T-cell (primary cell): ENCODE results near the gene TMA7. TPM values are rescaled to one million over a fixed set of nuclear protein-coding genes. Genes with fewer than 3 reads are reported as not detected.
A peak's percentile ranks its signal among the peaks of the same experiment; 100 is the strongest.

ENCODE experiments used
- ATAC-seq, 4 experiments: fragments of 200-7000 bp in 3 of 4; fragments of 150-1000 bp in 1 of 4; cut with Tn5 transposase; replicated peaks in 1 of 4; 1 replicate in 3 of 4; 2 replicates in 1 of 4; pipeline ENCODE4 v1.10.0; 2021; ENCODE audit warnings: moderate library complexity in 3 of 4, mild to moderate bottlenecking in 2 of 4, moderate number of reproducible peaks in 1 of 4
- CTCF ChIA-PET, 2 donors: fragments of 300-600 bp; sonication (Branson Sonifier 250); formaldehyde crosslinking; loops; one replicate each; lab custom pipeline; 2022; ENCODE audit warnings: antibody characterized with exemption in 2 of 2; lab: Charles Lee
- POLR2A ChIA-PET, 2 donors: fragments of 300-600 bp; sonication (Branson Sonifier 250); formaldehyde crosslinking; loops; one replicate each; lab custom pipeline; 2022; ENCODE audit warnings: antibody characterized with exemption in 2 of 2; lab: Charles Lee
- DNase-seq, 35 experiments: peaks; one replicate each; pipeline versions ENCODE4 v3.0.0 to v3.0.0-alpha.2; 2013 to 2023
- H3K27ac ChIP-seq: one replicate; pipeline ENCODE4 v1.5.1; 2013; ENCODE audit warnings: low read length
- H3K27me3 ChIP-seq, 2 experiments: replicated peaks in 1 of 2; 1 replicate in 1 of 2; 2 replicates in 1 of 2; pipeline versions ENCODE4 v1.6.1 to v1.7.0; 2013; ENCODE audit warnings: low read length in 1 of 2, mixed read lengths in 1 of 2; ENCODE audit not compliant: control insufficient read depth in 2 of 2, insufficient read depth in 2 of 2; ENCODE audit errors: extremely low read depth in 1 of 2
- H3K36me3 ChIP-seq, 2 donors: 1 replicate in 1 of 2; 2 replicates in 1 of 2; pipeline versions ENCODE4 v1.6.1 to v1.7.0; 2013; ENCODE audit warnings: low read length in 1 of 2; ENCODE audit not compliant: control insufficient read depth in 2 of 2, insufficient read depth in 1 of 2; ENCODE audit errors: extremely low read depth in 1 of 2
- H3K4me1 ChIP-seq, 2 experiments: 1 replicate in 1 of 2; 2 replicates in 1 of 2; pipeline versions ENCODE4 v1.6.1 to v1.7.0; 2013; ENCODE audit warnings: low read length in 2 of 2, mixed read lengths in 1 of 2; ENCODE audit not compliant: insufficient read depth in 2 of 2, control insufficient read depth in 1 of 2; ENCODE audit errors: extremely low read depth in 1 of 2
- H3K4me3 ChIP-seq, 2 donors: 1 replicate in 1 of 2; 2 replicates in 1 of 2; pipeline versions ENCODE4 v1.5.1 to v1.7.0; 2013; ENCODE audit warnings: mild to moderate bottlenecking in 2 of 2, low read length in 1 of 2, moderate library complexity in 1 of 2; ENCODE audit not compliant: control insufficient read depth in 1 of 2; ENCODE audit errors: extremely low read depth in 1 of 2
- H3K9me3 ChIP-seq: 2 replicates; pipeline ENCODE4 v1.7.0; 2013
- H3K27ac Mint-ChIP-seq, 2 donors: one replicate each; pipeline ENCODE4 v1.8.0; 2020 to 2021; ENCODE audit warnings: mild to moderate bottlenecking in 2 of 2, mixed read lengths in 2 of 2
- H3K27me3 Mint-ChIP-seq, 2 donors: one replicate each; pipeline ENCODE4 v1.8.0; 2021 to 2022; ENCODE audit warnings: mixed read lengths in 2 of 2
- H3K36me3 Mint-ChIP-seq: one replicate; pipeline ENCODE4 v1.8.0; 2021; ENCODE audit warnings: mixed read lengths
- H3K4me1 Mint-ChIP-seq, 3 donors: one replicate each; pipeline ENCODE4 v1.8.0; 2020 to 2022; ENCODE audit warnings: mixed read lengths in 3 of 3, mild to moderate bottlenecking in 1 of 3
- H3K4me3 Mint-ChIP-seq, 3 donors: one replicate each; pipeline ENCODE4 v1.8.0; 2020 to 2022; ENCODE audit warnings: mild to moderate bottlenecking in 3 of 3, mixed read lengths in 3 of 3, moderate library complexity in 3 of 3
- H3K9me3 Mint-ChIP-seq, 3 donors: one replicate each; pipeline ENCODE4 v1.8.0; 2020 to 2022; ENCODE audit warnings: mixed read lengths in 3 of 3
- WGBS: methylation state at CpG from one replicate; pipeline ENCODE4 v1.1.5; 2013; ENCODE audit warnings: missing lambda C conversion rate; ENCODE audit not compliant: insufficient coverage; 5-methylcytosine and 5-hydroxymethylcytosine counted together
- total RNA-seq, 35 experiments: library from RNA in 6 of 35; stranded (reverse) in 6 of 35; fragments of 120-200 nt in 1 of 35; gene quantifications; one replicate each; pipeline versions ENCODE4 v1.2.1 to v1.2.4 and lab custom pipeline; 2013 to 2026

Gene TMA7
- total RNA-seq, 5 donors from 2014 or later (not counting 1 experiment from before 2014, with no cell fraction given) = 216 to 245 (median 229) TPM

DNA sequence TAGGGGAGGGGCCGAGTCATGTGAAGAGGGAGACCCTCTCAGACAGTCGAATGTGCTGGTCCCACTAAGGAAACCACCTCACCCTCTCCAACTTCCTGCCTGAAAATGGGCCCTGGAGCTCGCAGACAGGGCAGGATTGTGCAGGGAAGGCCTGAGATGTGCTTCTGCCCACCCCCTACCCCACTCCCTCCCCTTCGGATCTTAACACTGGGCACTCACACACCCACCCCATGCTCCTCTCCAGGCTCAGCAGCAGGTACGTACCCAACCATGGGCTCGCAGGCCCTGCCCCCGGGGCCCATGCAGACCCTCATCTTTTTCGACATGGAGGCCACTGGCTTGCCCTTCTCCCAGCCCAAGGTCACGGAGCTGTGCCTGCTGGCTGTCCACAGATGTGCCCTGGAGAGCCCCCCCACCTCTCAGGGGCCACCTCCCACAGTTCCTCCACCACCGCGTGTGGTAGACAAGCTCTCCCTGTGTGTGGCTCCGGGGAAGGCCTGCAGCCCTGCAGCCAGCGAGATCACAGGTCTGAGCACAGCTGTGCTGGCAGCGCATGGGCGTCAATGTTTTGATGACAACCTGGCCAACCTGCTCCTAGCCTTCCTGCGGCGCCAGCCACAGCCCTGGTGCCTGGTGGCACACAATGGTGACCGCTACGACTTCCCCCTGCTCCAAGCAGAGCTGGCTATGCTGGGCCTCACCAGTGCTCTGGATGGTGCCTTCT is 26.5 kb downstream of the TMA7 start:
- ChIA-PET POLR2A (interaction anchor here (0.5 to 1.1 kb wide), 4 partner anchors 26 to 54 kb away, joined by 3 read pairs; partner anchors contain the start of gene CCDC51 (in 1 of the 2)), CTCF (interaction anchor here in 1 of 2 donors (1.0 to 2.9 kb wide), 3 partner anchors 31 to 54 kb away, joined by 3 to 13 read pairs (median 5); no protein-coding TSS in a partner anchor)
- Mint-ChIP-seq H3K27ac (peak overlapping the region; percentile 94 to 95), H3K4me3 (peak overlapping the region; percentile 83 to 88 (median 85)), H3K4me1 (peaks cover 52 to 59% (median 58%) of the 10 kb centered on the region in 3 donors), H3K36me3 (peaks cover 22% of the 10 kb centered on the region), H3K9me3 (no peaks in the 10 kb centered on the region), H3K27me3 (no peaks in the 10 kb centered on the region)
- 5% methylated on average over 15 of the region's 19 CpGs for WGBS
- Histone ChIP-seq H3K4me3 (peak overlapping the region; percentile 67 to 85), H3K27ac (peak overlapping the region; percentile 98), H3K36me3 (peaks cover 0 to 38% of the 10 kb centered on the region in 2 donors), H3K4me1 (peaks cover 16 to 71% of the 10 kb centered on the region in 2 experiments), H3K9me3 (no peaks in the 10 kb centered on the region), H3K27me3 (no peaks in the 10 kb centered on the region)
- ATAC-seq (peak; percentile 49 to 65 (median 55)), DNase-seq (peak in 18 of 35 experiments; percentile 13 to 50 (median 24))

GRCh38 chr3:48467110-48467454 is 27.0 kb downstream of the TMA7 start:
- ChIA-PET CTCF (interaction anchor here in 1 of 2 donors (1.3 to 2.9 kb wide), 2 partner anchors 31 to 40 kb away, joined by 5 to 13 read pairs; no protein-coding TSS in a partner anchor), POLR2A (interaction anchor here in 1 of 2 donors (0.5 kb wide), 1 partner anchor 26 kb away, joined by 3 read pairs; no protein-coding TSS in a partner anchor)
- H3K36me3 ChIP-seq = peaks cover 0 to 38% of the 10 kb centered on the region in 2 donors
- peak overlapping the region; percentile 98 for H3K27ac ChIP-seq
- Mint-ChIP-seq H3K4me3 (peak overlapping the region; percentile 83 to 88 (median 85)), H3K27ac (peak overlapping the region; percentile 94 to 95), H3K36me3 (peaks cover 22% of the 10 kb centered on the region), H3K9me3 (no peaks in the 10 kb centered on the region), H3K4me1 (peaks cover 52 to 61% (median 59%) of the 10 kb centered on the region in 3 donors), H3K27me3 (no peaks in the 10 kb centered on the region)
- DNase-seq (no peak), ATAC-seq (no peak)
- H3K4me1 ChIP-seq = peaks cover 18 to 77% of the 10 kb centered on the region in 2 experiments
- H3K9me3 ChIP-seq = no peaks in the 10 kb centered on the region
- WGBS = 47% methylated on average over 8 of the region's 9 CpGs
- no peaks in the 10 kb centered on the region for H3K27me3 ChIP-seq
- peak overlapping the region; percentile 67 to 85 for H3K4me3 ChIP-seq

- peaks cover 22% of the 10 kb centered on the region for H3K36me3 Mint-ChIP-seq
- Histone ChIP-seq H3K27ac (peak overlapping the region; percentile 98), H3K4me1 (peaks cover 18 to 83% of the 10 kb centered on the region in 2 experiments), H3K36me3 (peaks cover 0 to 38% of the 10 kb centered on the region in 2 donors), H3K27me3 (no peaks in the 10 kb centered on the region), H3K9me3 (no peaks in the 10 kb centered on the region), H3K4me3 (peak overlapping the region; percentile 67 to 85)
- peak overlapping the region; percentile 94 to 95 for H3K27ac Mint-ChIP-seq
- H3K4me3 Mint-ChIP-seq = peak overlapping the region; percentile 83 to 88 (median 85)
- WGBS = 86% methylated on average over 3 of the region's 7 CpGs
- CTCF ChIA-PET = interaction anchor here (0.6 to 2.9 kb wide), 3 partner anchors 21 to 39 kb away, joined by 3 to 13 read pairs (median 5); no protein-coding TSS in a partner anchor
- H3K4me1 Mint-ChIP-seq = peaks cover 52 to 61% (median 61%) of the 10 kb centered on the region in 3 donors
- POLR2A ChIA-PET = interaction anchor here in 1 of 2 donors (0.5 kb wide), 1 partner anchor 79 kb away, joined by 3 read pairs; no protein-coding TSS in a partner anchor
- H3K27me3 Mint-ChIP-seq = no peaks in the 10 kb centered on the region
- ATAC-seq (no peak), DNase-seq (no peak)
- H3K9me3 Mint-ChIP-seq = no peaks in the 10 kb centered on the region
Measured at GRCh38 chr3:48467473-48468267, 27.6 kb downstream of the TMA7 start.

DNA sequence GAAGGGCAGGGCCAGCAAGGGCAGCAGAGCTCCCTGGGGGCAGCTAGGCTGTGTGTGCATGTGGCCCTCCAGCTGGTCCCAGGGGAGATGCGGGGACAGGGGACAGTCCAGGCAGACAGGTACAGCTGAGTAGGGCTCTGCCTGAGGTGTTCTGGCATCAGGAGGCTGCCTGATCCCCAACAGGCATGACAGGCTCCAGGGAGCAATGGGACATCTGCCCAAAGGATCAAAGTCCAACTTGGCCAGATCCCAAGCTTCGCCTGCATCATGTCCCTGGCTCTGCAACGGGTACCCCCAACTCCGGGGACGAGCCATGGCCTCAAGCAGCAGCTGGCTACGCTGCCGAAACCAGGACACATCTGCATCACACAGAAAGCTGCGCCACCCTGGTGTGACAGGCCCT is 28.3 kb downstream of the TMA7 start:
- H3K27me3 Mint-ChIP-seq = no peaks in the 10 kb centered on the region
- peaks cover 22% of the 10 kb centered on the region for H3K36me3 Mint-ChIP-seq
- Histone ChIP-seq H3K36me3 (peaks cover 0 to 38% of the 10 kb centered on the region in 2 donors), H3K9me3 (no peaks in the 10 kb centered on the region), H3K4me3 (no peak overlapping the region), H3K27ac (peak overlapping the region; percentile 98), H3K4me1 (peaks cover 20 to 88% of the 10 kb centered on the region in 2 experiments), H3K27me3 (no peaks in the 10 kb centered on the region)
- DNase-seq = no peak
- CTCF ChIA-PET = interaction anchor here (0.6 to 2.9 kb wide), 2 partner anchors 22 to 32 kb away, joined by 3 to 13 read pairs; no protein-coding TSS in a partner anchor
- WGBS = 96% methylated on average over 8 of the region's 8 CpGs
- ATAC-seq = no peak
- POLR2A ChIA-PET = interaction anchor here in 1 of 2 donors (0.5 kb wide), 1 partner anchor 80 kb away, joined by 3 read pairs; no protein-coding TSS in a partner anchor
- no peaks in the 10 kb centered on the region for H3K9me3 Mint-ChIP-seq
- peaks cover 57 to 67% (median 66%) of the 10 kb centered on the region in 3 donors for H3K4me1 Mint-ChIP-seq
- H3K4me3 Mint-ChIP-seq = peak overlapping the region; percentile 83 to 88 (median 85)
- peak overlapping the region; percentile 94 to 95 for H3K27ac Mint-ChIP-seq

DNA sequence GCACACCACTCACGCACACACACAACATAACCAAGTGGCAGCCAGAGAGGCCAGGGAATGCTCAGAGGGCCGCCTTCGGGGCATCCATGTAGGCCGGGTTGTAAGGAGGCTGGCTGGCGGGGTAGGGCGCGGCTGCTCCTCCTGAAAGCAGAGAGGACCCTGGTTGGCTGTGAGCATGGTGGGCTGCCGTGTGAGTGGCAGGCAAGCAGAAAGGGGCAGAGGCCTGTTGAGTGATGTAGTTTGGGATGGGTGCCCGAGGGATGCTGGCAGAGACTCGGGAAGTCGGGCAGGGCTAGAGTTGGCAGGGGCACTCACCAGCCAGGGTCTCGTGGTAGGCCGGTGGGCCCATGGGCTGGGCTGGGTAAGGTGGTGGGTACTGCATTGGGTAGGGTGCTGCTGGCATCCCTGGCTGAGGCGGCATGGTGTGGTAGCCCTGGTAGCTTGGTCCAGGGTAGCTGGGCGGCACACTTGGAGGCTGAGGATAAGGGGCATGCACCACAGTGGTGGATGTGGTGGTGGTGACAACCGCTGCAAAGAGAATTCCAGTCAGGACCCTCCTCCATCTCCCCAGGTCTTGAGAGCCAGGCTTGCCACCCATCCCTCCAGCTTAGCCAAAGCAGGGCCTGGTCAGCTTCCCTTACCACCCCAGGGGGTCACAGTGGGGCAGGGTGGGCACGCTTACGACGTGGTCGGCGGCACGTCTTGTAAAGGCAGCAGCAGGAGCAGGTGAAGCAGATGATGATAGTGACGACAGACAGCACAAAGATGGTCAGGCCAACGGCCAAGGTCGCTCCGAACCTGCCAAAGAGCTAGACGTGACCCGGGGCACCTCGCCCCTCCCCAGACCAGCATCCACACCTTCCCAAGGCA is 29.2 kb downstream of the TMA7 start:
- Histone ChIP-seq H3K4me3 (no peak overlapping the region), H3K4me1 (peaks cover 24 to 96% of the 10 kb centered on the region in 2 experiments)
- 95% methylated on average over 20 of the region's 29 CpGs for WGBS

More for the DNA sequence above, 29.2 kb downstream of the TMA7 start:
- no peak overlapping the region for H3K27ac ChIP-seq
- no peaks in the 10 kb centered on the region for H3K9me3 Mint-ChIP-seq
- peaks cover 62 to 72% (median 70%) of the 10 kb centered on the region in 3 donors for H3K4me1 Mint-ChIP-seq
- DNase-seq (no peak), ATAC-seq (no peak)
- H3K4me3 Mint-ChIP-seq = peak overlapping the region; percentile 69 to 85 (median 83)
- no peaks in the 10 kb centered on the region for H3K9me3 ChIP-seq
- H3K36me3 Mint-ChIP-seq = peaks cover 22% of the 10 kb centered on the region
- no peaks in the 10 kb centered on the region for H3K27me3 ChIP-seq
- H3K27me3 Mint-ChIP-seq = no peaks in the 10 kb centered on the region
- H3K27ac Mint-ChIP-seq = peak overlapping the region; percentile 86 to 95
- POLR2A ChIA-PET = no interaction called here
- CTCF ChIA-PET = interaction anchor here (1.0 to 1.5 kb wide), 2 partner anchors 12 to 33 kb away, joined by 4 read pairs; no protein-coding TSS in a partner anchor
- H3K36me3 ChIP-seq = peaks cover 0 to 36% of the 10 kb centered on the region in 2 donors
